ENCODE data around the gene TRIM46.

Gene TRIM46

GRCh38 chr1:155182052-155182550, 8.5 kb downstream of the TRIM46 start:
- H3K79me2 ChIP-seq (ENCODE audit: insufficient read depth, low read depth) = no peaks in the 10 kb centered on the region
- TF ChIP-seq CTCF (conservative IDR thresholded peaks at IDR 0.05; ENCODE audit: low read depth, low read length) = no peak
- H3K4me2 ChIP-seq = no peak overlapping the region
- no peaks in the 10 kb centered on the region for H3K27me3 ChIP-seq (ENCODE audit: insufficient read depth, low read depth)
- H3K4me3 ChIP-seq (IDR thresholded peaks at IDR 0.05; ENCODE audit: insufficient read depth, low read depth, low read length) = no peak overlapping the region
- peaks cover 6% of the 10 kb centered on the region for H3K4me1 ChIP-seq (ENCODE audit: low read depth, poor library complexity, severe bottlenecking)
- H3K36me3 ChIP-seq (ENCODE audit: insufficient read depth) = no peaks in the 10 kb centered on the region
- no peak overlapping the region for H2AFZ ChIP-seq (ENCODE audit: low read depth)
- no peak overlapping the region for H3K9ac ChIP-seq
- H4K20me1 ChIP-seq (ENCODE audit: insufficient read depth) = no peaks in the 10 kb centered on the region
- no peak overlapping the region for H3K27ac ChIP-seq

GRCh38 chr1:155183775-155184221, 10.1 kb downstream of the TRIM46 start:
- Histone ChIP-seq H3K36me3 (ENCODE audit: insufficient read depth) (no peaks in the 10 kb centered on the region), H2AFZ (ENCODE audit: low read depth) (no peak overlapping the region), H3K9ac (no peak overlapping the region), H4K20me1 (ENCODE audit: insufficient read depth) (no peaks in the 10 kb centered on the region), H3K27me3 (ENCODE audit: insufficient read depth, low read depth) (no peaks in the 10 kb centered on the region), H3K79me2 (ENCODE audit: insufficient read depth, low read depth) (no peaks in the 10 kb centered on the region), H3K4me1 (ENCODE audit: low read depth, poor library complexity, severe bottlenecking) (peaks cover 6% of the 10 kb centered on the region), H3K4me2 (no peak overlapping the region), H3K27ac (no peak overlapping the region), H3K4me3 (IDR thresholded peaks at IDR 0.05; ENCODE audit: insufficient read depth, low read depth, low read length) (no peak overlapping the region)
- TF ChIP-seq CTCF (conservative IDR thresholded peaks at IDR 0.05; ENCODE audit: low read depth, low read length) = no peak

GRCh38 chr1:155184351-155184811, 10.7 kb downstream of the TRIM46 start:
- TF ChIP-seq CTCF (conservative IDR thresholded peaks at IDR 0.05; ENCODE audit: low read depth, low read length) = no peak
- Histone ChIP-seq H3K4me2 (no peak overlapping the region), H3K4me3 (IDR thresholded peaks at IDR 0.05; ENCODE audit: insufficient read depth, low read depth, low read length) (no peak overlapping the region), H3K27me3 (ENCODE audit: insufficient read depth, low read depth) (no peaks in the 10 kb centered on the region), H3K4me1 (ENCODE audit: low read depth, poor library complexity, severe bottlenecking) (peaks cover 6% of the 10 kb centered on the region), H3K36me3 (ENCODE audit: insufficient read depth) (no peaks in the 10 kb centered on the region), H3K9ac (no peak overlapping the region), H3K79me2 (ENCODE audit: insufficient read depth, low read depth) (no peaks in the 10 kb centered on the region), H2AFZ (ENCODE audit: low read depth) (no peak overlapping the region), H3K27ac (no peak overlapping the region), H4K20me1 (ENCODE audit: insufficient read depth) (no peaks in the 10 kb centered on the region)

GRCh38 chr1:155184835-155185782, 11.5 kb downstream of the TRIM46 start:
- no peaks in the 10 kb centered on the region for H4K20me1 ChIP-seq (ENCODE audit: insufficient read depth)
- H3K4me2 ChIP-seq = no peak overlapping the region
- H3K27ac ChIP-seq = no peak overlapping the region
- no peaks in the 10 kb centered on the region for H3K36me3 ChIP-seq (ENCODE audit: insufficient read depth)
- H3K4me1 ChIP-seq (ENCODE audit: low read depth, poor library complexity, severe bottlenecking) = peaks cover 6% of the 10 kb centered on the region
- no peak overlapping the region for H3K9ac ChIP-seq
- no peak overlapping the region for H2AFZ ChIP-seq (ENCODE audit: low read depth)
- no peaks in the 10 kb centered on the region for H3K79me2 ChIP-seq (ENCODE audit: insufficient read depth, low read depth)
- no peak overlapping the region for H3K4me3 ChIP-seq (IDR thresholded peaks at IDR 0.05; ENCODE audit: insufficient read depth, low read depth, low read length)
- no peaks in the 10 kb centered on the region for H3K27me3 ChIP-seq (ENCODE audit: insufficient read depth, low read depth)
- no peak for TF ChIP-seq CTCF (conservative IDR thresholded peaks at IDR 0.05; ENCODE audit: low read depth, low read length)
